Mesodermal cell (in vitro differentiated cells): ENCODE results near the gene GABBR2.

Experiments used
- H3K27ac ChIP-seq: 2 replicates; pipeline ENCODE4 v1.7.0; 2013; ENCODE audit warnings: mild to moderate bottlenecking, low read depth, low read length, moderate library complexity; ENCODE audit not compliant: severe bottlenecking
- H3K36me3 ChIP-seq: 2 replicates; pipeline ENCODE4 v1.7.1; 2013; ENCODE audit warnings: mild to moderate bottlenecking, low read length, moderate library complexity; ENCODE audit not compliant: control insufficient read depth, insufficient read depth
- H3K4me1 ChIP-seq: one replicate; pipeline ENCODE4 v1.7.1; 2013; ENCODE audit warnings: mild to moderate bottlenecking, low read length; ENCODE audit not compliant: insufficient read depth, control insufficient read depth, poor library complexity, severe bottlenecking
- H3K4me3 ChIP-seq: 2 replicates; pipeline ENCODE4 v1.7.0; 2013; ENCODE audit warnings: low read length, control low read depth, mild to moderate bottlenecking; ENCODE audit not compliant: insufficient read depth, poor library complexity, severe bottlenecking; ENCODE audit errors: extremely low read depth
- H3K9me3 ChIP-seq: 2 replicates; pipeline ENCODE4 v1.7.1; 2013; ENCODE audit warnings: mild to moderate bottlenecking, low read length, moderate library complexity; ENCODE audit not compliant: control insufficient read depth
- WGBS, 2 experiments: methylation state at CpG; one replicate each; pipeline ENCODE4 v1.1.5; 2013; ENCODE audit warnings: missing lambda C conversion rate in 2 of 2; ENCODE audit not compliant: insufficient coverage in 2 of 2; 5-methylcytosine and 5-hydroxymethylcytosine counted together

GABBR2 gene

DNA sequence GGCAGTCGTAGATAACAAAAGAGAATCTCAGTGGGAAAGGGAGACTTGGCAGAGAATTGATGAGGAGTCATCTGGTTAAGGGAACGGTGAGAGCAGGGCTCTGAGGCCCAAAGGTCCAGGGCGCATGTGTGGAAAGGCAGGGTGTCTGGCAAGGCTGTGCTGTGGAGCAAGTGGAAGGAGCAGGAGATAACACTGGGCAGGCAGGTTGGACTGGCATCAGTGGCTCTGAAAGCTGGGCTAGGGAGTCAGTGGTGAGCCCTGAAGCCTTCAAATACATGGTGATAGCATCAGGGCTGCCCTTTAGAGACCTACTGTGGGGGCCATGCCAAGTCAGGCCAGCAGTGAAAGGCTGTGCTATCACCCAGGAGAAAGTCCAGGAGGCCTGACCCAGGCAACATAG is 131.3 kb downstream of the GABBR2 start:
- H3K4me1 ChIP-seq: peaks cover 5% of the 10 kb centered on the region
- no peak overlapping the region for H3K4me3 ChIP-seq
- 92 to 97% methylated on average over 2 of the region's 3 CpGs for WGBS, 2 experiments
- no peak overlapping the region for H3K27ac ChIP-seq
- no peaks in the 10 kb centered on the region for H3K36me3 ChIP-seq
- no peaks in the 10 kb centered on the region for H3K9me3 ChIP-seq

DNA sequence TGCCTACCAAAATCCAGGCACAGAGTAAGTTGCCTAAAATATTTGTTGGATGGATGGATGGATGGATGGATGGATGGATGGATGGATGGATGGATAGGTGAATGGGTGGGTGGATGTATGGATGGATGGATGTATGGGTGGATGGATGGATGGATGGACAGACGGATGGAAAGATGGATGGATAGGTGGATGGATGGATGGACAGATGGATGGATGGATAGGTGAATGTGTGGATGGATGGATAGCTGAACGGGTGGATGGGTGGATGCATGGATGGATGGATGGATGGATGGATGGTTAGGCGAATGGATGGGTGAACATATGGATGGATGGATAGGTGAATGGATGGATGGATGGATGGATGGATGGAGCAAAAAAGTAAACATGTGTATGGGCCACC is 131.9 kb downstream of the GABBR2 start:
- peaks cover 5% of the 10 kb centered on the region for H3K4me1 ChIP-seq
- H3K4me3 ChIP-seq: no peak overlapping the region
- H3K36me3 ChIP-seq: no peaks in the 10 kb centered on the region
- no peak overlapping the region for H3K27ac ChIP-seq
- H3K9me3 ChIP-seq: no peaks in the 10 kb centered on the region
- WGBS, 2 experiments: 79 to 87% methylated on average over 3 of the region's 3 CpGs

DNA sequence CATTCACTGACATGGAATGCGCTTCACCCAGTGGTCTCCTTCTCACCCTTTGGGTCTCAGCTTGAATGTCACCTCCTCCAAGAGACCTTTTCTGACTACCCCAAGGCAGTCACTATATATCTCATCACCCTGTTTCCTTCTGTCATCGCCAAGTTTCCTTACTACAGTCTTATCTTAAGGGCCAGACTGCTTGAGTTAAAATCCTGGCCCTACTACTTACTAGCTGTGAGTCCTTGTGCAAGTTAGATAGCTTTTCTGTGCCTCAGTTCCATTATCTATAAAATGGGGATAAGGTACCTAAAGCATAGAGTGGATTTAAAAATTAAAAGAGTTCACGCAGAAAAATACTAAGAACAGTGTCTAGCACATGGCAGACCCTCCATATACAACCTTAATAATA is 132.4 kb downstream of the GABBR2 start:
- WGBS, 2 experiments: 85 to 94% methylated on average over 2 of the region's 3 CpGs

DNA sequence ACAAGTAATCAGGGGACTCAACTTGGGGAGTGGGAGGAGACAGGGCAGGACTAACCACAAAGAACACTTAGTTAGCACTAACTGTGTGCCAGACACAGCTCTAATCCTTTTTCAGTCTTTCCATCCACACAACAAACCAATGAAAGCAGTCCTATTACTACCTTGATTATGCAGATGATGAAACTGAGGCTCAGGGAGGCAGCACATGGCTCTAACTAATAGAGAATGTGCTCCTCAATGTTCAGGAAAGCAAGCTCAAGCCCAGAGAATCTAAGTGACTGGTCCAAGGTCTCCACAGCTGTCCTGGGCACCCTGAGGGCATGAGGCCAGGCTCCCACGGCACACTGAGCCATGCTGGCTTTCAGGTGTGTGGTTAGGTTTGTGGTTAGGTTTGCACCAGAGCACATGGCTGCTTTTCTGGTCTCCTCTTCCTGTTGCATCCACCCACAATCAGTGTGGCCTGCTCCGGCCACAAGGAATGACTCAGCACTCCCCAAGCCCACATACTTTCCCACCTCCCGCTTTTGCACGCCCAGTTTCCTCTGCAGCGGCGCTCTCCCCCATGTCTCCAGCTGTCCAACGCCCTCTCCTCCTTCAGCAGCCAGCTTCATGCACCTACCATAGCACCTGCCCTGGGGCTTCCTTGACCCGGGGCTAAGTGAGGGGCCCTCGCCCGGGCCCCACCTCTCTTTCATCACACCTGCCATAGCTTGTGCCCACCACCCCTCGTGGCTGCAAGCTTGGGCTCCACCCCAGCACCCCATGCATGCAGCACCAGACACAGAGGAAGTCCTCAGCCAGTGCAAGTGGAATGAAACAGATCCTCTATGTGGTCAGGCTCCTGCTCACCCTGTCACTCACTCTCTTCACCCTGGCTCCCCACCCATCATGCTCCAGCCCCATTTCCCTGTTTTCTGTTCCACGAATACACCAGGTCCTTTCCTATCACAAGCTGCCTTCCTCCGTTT is 133.1 kb downstream of the GABBR2 start:
- no peaks in the 10 kb centered on the region for H3K36me3 ChIP-seq
- no peak overlapping the region for H3K4me3 ChIP-seq
- H3K9me3 ChIP-seq: no peaks in the 10 kb centered on the region
- peaks cover 5% of the 10 kb centered on the region for H3K4me1 ChIP-seq
- no peak overlapping the region for H3K27ac ChIP-seq
- 82 to 86% methylated on average over 12 to 13 of the region's 13 CpGs for WGBS, 2 experiments

More for the DNA sequence above, 132.4 kb downstream of the GABBR2 start:
- peaks cover 5% of the 10 kb centered on the region for H3K4me1 ChIP-seq
- H3K9me3 ChIP-seq: no peaks in the 10 kb centered on the region
- H3K4me3 ChIP-seq: no peak overlapping the region
- no peak overlapping the region for H3K27ac ChIP-seq
- H3K36me3 ChIP-seq: no peaks in the 10 kb centered on the region

DNA sequence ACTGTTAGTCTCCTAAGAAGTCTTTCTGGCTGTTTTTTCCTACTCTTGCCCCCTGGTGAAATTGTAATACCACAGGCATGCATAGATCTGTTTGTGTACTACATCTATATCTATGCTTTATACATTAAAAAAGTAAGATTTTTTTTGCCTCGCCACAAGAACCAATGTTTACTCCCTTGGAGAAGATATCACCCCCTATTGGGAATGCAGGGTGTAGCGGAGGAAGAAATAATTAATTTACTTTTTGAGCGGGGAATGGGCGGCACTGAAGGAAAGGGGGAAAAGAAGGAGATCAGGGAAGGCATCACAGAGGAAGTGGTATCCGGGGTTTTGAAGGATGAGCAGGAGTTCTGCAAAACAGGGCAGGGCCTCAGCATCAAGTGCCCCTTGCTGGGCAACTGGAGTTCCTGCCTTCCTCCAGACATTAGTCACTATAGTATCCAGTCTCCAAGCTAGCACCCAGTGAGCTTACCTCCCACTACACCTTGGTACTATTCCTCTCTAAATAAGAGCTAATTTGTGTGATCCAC is 134.9 kb downstream of the GABBR2 start:
- WGBS, 2 experiments: 100% methylated on average over 3 to 4 of the region's 5 CpGs
- Histone ChIP-seq H3K27ac (no peak overlapping the region), H3K36me3 (no peaks in the 10 kb centered on the region), H3K9me3 (no peaks in the 10 kb centered on the region), H3K4me1 (peaks cover 5% of the 10 kb centered on the region), H3K4me3 (no peak overlapping the region)

DNA sequence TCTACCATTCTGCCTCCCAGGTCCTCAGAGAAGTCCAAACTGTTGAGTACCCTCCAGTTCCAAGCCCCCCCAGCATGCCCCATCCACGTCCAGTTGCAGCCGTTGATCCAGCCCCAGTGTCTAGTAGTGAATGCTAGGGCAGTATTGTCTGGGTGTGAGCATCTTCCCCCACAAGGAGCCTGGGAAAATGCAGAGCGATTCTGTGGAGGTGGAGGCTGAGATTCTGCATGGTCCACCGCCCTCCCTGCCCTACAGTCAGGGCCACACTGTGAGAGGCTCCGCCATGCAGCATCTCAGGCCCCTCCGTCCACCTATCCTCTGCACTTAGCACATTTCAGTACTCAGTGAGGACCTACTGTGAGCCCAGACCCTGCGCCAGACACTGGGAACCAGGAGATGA is 135.9 kb downstream of the GABBR2 start:
- Histone ChIP-seq H3K27ac (no peak overlapping the region), H3K4me1 (peaks cover 5% of the 10 kb centered on the region), H3K4me3 (no peak overlapping the region), H3K9me3 (no peaks in the 10 kb centered on the region), H3K36me3 (no peaks in the 10 kb centered on the region)
- 88 to 100% methylated on average over 2 to 4 of the region's 7 CpGs for WGBS, 2 experiments

DNA sequence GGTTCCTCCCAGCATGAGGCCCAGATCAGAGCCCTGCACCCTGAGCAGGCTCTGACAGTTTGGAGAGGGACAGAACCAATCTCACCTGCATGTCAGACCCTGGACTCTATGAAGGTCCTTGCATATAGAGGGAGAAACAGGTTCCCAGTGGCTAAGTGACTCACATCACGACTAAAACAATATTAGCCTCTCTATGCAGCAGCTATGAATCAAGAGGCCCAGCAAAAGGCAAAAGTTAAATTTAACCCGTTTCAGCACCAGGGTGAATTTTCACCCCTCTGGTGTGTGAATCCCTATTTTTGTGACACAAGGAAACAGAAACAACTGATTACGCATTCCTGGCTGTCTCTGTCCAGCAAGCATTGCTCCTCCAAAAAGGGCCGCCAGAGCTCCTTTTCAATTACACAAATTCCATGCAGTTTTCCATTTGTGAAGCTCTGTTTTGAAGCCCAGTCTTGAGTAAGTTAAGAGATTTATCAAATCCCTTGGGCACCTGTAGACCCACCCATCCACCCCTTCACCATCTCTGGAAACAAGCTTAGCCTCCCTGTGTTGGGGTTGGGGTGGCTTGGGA is 136.6 kb downstream of the GABBR2 start:
- Histone ChIP-seq H3K36me3 (no peaks in the 10 kb centered on the region), H3K4me1 (peaks cover 5% of the 10 kb centered on the region), H3K4me3 (no peak overlapping the region), H3K9me3 (no peaks in the 10 kb centered on the region), H3K27ac (no peak overlapping the region)
- 86 to 96% methylated on average over 2 to 3 of the region's 4 CpGs for WGBS, 2 experiments

DNA sequence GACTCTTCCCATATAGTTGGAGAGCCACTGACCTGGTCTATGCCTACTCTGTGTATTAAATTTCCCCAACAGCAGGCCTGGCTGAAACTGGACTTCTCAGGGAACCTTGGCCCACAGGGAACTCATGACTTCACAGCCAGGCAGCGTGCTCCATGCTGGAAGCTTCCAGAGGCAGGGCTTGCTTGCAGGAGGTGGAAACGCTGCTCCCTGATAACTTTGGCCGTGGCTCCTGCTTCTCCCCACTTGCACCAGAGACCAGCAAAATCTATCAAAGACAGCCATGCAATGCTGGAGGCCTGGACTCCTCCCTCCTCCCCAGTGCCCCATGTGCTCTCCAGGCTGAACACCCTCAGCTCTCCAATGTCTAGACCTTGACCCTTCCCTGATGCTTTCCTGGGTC is 137.1 kb downstream of the GABBR2 start:
- peaks cover 5% of the 10 kb centered on the region for H3K4me1 ChIP-seq
- H3K36me3 ChIP-seq: no peaks in the 10 kb centered on the region
- H3K4me3 ChIP-seq: no peak overlapping the region
- WGBS, 2 experiments: 90 to 92% methylated on average over 3 of the region's 3 CpGs
- H3K27ac ChIP-seq: no peak overlapping the region
- H3K9me3 ChIP-seq: no peaks in the 10 kb centered on the region

DNA sequence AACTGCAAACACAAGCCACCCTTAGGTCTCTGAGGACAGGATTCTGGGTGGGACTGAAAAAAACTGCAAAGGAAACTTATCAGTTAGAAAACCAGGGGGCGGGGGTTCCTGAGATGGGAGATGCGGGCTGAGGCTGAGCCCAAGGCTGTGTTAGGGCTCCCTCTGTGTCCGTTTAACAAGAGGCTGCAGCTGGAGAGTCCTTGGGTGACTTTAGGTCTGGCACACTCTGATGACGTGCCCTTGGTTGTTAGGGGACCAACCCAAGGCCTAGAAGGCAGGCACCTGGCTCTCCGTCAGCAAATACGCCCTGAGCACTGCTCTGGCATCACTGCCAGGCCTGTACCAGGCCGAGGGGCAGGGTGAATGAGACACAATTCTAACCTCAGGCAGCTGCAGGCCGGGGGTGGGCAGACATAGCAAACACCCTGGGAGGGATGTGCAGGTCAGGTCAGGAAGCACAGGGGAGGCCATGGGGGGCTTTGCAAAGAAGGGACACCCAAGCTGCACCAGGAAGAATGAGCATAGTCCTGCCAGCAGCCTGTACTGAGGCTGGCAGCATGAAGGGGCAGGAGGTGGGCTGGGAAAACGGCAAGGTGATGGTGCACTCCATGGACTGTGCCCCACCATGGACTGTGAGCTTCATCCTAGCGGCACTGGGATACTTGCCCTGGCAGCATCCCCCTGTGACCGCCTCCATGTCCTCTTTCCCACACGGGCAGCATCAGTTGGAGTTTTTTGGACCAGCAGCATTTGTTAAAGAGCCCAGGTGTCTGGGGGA is 137.9 kb downstream of the GABBR2 start:
- Histone ChIP-seq H3K36me3 (no peaks in the 10 kb centered on the region), H3K4me1 (peaks cover 5% of the 10 kb centered on the region), H3K9me3 (no peaks in the 10 kb centered on the region), H3K27ac (no peak overlapping the region), H3K4me3 (no peak overlapping the region)
- WGBS, 2 experiments: 75 to 80% methylated on average over 12 of the region's 12 CpGs

DNA sequence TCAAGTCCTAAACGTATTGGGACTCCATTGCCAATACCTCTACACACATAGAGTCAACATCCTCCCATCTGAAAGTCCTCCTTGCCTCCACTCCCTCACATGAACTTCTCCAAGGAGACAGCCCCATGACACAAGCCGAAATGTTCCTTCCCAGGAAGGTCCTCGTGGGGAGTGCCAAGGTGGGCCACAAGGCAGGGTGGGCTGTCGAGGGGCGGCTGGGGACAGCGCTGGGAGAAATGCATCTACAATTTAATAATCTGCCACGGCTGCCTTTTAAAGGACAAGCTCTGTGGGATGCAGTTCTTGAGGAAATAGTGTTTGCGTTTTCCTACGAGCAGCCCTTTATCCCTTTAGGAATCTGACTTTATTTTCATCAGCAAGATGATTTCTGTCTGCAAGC is 138.7 kb downstream of the GABBR2 start:
- Histone ChIP-seq H3K4me3 (no peak overlapping the region), H3K4me1 (no peaks in the 10 kb centered on the region), H3K9me3 (no peaks in the 10 kb centered on the region), H3K27ac (no peak overlapping the region), H3K36me3 (no peaks in the 10 kb centered on the region)
- 97 to 100% methylated on average over 4 to 9 of the region's 9 CpGs for WGBS, 2 experiments
